ENCODE results near the gene QRFP.
"Not testable (repeated sequence)": the region's sequence is repeated elsewhere in the genome, so short reads cannot be mapped to it uniquely, and the experiment has no call there.

The QRFP gene

GRCh38 chr9:130849356-130849755 is 47.3 kb downstream of the QRFP start:
- DNase-seq (ENCODE audit: low read depth in 2 of 2, low spot score in 1 of 2), result no peak

DNA sequence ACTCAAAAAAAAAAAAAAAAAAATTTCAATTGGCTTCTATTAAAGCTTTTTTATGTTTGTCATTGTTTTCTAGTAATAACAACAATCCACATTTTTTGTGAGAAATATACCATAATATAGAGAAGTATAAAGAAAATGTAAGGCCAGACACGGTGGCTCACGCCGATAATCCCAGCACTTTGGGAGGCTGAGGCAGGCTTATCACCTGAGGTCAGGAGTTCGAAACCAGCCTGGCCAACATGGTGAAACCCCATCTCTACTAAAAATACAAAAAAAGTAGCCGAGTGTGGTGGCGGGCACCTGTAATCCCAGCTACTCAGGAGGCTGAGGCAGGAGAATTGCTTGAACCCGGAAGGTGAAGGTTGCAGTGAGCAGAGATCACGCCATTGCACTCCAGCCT is 48.1 kb downstream of the QRFP start:
- not testable (repeated sequence) for DNase-seq (ENCODE audit: low read depth in 2 of 2, low spot score in 1 of 2)

GRCh38 chr9:130847306-130848217 is 49.0 kb downstream of the QRFP start:
- DNase-seq (ENCODE audit: low read depth in 2 of 2, low spot score in 1 of 2), result no peak

- DNase-seq (ENCODE audit: low read depth in 2 of 2, low spot score in 1 of 2), result no peak
These were observed 49.9 kb downstream of the QRFP start for GRCh38 chr9:130846487-130847305.

DNA sequence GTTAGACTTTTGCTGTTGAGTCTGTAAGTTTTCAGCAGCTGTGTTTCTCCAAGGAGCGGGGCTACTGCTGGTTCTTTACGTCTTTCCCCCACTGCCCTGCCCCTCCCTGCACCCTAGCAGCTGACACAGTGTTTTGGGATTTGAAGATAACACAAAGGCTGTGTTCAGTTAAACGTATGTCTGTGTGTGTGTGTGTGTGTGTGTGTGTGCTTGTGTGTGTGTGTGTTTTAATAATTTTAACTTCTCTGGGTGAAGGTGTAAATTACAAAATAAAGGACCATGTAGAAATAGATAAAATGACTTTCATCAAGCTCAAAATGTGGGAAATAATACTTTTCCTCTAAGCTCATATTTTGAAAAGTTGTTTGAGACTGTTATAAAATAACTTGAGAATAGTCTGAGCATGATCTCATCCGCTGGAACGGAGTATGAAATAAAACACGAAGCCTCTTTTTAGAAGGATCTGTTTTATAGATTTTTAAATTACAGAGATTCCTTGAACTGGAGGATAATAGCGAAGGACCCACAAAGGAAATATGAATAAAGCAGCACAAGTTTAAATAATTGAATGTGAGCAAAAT is 50.6 kb downstream of the QRFP start:
- no peak for DNase-seq (ENCODE audit: low read depth in 2 of 2, low spot score in 1 of 2)

- DNase-seq (ENCODE audit: low read depth in 2 of 2, low spot score in 1 of 2), result no peak
These were observed 51.4 kb downstream of the QRFP start for GRCh38 chr9:130845254-130845653.

DNA sequence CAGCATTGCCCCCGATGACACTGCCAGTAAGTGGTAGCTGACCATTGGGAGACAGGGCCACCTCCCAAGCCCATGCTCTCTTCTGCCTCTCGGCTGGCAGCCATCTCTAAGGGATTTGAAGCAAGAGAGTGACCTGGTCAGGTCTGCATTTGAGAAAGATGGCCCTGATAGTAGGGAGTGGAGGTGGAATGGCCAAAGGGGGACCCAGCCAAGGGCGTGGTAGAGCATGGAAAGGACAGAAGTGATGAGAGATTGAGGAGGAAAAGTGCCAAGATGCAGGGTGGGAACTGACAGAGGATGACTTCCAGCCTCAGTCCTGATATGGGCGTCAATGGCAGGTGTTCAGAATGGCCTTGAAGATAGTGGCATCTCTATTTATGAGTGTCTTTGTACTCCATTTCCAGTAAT is 52.6 kb downstream of the QRFP start:
- no peak for DNase-seq (ENCODE audit: low read depth in 2 of 2, low spot score in 1 of 2)

DNA sequence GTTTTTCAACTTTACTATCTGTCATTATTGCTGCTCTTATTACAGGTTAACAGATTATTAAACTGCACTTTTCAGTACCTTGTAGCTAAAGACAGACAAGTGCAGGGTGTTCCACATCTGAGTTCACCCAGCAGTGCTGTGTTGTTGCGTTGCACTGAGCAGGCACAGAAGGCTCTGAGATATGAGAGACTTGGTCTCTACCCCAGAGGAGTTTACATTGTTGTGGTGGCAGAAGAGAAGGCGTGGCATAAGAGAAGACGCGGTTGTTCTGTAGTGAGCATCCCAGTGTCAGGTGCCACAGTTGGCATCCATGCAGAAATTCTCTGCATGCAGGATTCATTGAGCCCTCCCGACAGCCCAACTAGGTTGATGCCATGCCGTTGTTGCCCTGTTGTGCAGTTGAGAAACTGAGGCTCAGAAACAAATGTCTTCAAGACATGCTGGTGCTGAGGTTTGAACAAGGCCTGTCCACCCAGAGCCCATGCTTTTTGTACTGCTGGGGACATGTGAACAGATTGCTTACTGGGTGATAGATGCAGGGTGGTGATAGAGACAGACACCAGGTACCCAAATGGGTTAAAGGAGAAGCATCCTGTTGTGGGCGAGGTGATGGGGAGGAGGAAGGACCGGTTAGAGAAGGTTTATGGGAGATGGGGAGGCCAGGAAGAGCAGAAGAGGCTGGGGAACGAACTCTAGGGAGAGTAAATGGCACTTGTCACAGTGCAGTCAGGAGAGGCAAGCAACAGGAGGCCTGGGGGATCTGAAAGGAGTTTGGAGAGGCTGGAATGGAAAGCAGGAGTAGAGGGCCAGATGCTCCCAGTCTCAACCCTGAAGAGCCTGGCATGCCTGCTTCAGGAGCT is 53.3 kb downstream of the QRFP start:
- no peak for DNase-seq (ENCODE audit: low read depth in 2 of 2, low spot score in 1 of 2)

Measured in stimulated activated CD8-positive, alpha-beta memory T cell treated with anti-CD3 and anti-CD28 coated beads, Interleukin-4, amount 100 ng/mL, for 4 hours (primary cell).